ENCODE data around the gene APH1A.
"Not testable (repeated sequence)": the region's sequence is repeated elsewhere in the genome, so short reads cannot be mapped to it uniquely, and the experiment has no call there.

Gene APH1A

DNA sequence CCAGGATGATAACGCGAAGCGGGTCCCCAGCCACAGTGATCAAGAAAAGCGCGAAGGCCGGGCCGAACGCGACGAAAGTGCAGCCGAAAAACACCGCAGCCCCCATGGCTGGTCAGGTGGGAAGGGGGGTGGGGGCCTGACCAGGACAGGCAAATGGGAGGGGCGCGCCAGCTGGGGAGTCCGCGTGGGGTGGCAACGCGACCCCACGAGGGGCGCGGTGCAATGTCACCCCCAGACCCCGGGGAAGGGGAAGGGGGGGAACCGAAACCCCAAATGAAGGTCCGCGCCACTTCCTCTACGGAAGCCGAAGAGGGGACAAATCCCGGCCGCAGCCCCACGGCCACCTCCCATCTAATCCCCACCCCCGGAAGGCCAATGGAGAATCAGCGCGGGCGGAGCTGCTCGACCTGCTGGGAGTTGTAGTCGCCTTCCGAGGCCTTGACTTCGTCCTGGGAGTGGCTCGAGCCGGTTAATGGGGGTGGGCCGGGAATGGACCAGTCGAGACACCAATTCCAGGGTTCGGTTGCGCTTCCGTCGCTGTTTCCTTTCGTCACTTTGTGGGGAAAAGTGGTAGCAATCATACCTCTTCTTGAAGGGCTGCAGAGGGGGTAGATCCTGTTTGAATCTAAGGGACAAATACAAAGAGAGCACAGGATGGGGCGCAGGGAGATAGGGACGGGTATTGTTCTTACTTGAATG, at the start of gene APH1A:
Gene APH1A (minus strand): TSS at position 312 of the 699 bp plus-strand sequence. CDS start 206 bp downstream, at position 106.
- DNase-seq (ENCODE audit: low read depth, low spot score), result peak; percentile 76
- peak within 1 kb of the TSS; percentile 83 for H3K27ac ChIP-seq

DNA sequence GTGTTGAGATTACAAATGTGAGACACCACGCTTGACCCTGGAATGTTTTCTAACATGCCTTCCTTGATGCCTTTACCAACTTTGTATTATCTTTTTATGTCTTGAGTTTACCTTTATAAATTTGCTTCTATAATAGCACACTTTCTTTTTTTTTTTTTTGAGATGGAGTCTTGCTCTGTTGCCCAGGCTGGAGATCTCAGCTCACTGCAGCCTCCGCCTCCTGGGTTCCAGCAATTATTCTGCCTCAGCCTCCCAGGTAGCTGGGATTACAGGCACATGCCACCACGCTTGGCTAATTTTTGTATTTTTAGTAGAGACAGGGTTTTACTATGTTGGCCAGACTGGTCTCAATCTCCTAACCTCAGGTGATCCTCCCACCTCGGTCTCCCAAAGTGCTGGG, 45.9 kb upstream of the APH1A start:
- DNase-seq (ENCODE audit: low read depth, low spot score); H3K27ac ChIP-seq: not testable (repeated sequence)

DNA sequence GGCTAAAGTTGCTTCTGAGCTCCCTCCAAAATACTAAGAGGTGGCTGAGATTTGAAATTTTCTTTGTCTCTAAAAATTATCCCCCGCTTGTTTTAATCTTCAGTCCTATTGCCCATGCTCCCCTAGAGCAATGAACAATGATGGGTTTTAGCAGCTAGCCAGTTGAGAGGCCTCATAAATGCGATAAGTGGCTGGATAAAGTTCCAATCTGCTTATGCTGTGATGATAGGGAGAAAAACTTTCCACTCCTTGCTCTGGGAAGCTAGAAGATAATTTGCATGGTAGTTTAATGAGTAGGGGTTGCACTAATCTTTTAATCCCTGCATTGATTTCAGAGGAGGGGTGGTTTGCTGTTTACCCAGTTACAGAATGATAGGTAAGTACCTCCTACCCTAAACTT, 42.9 kb upstream of the APH1A start:
- no peak for DNase-seq (ENCODE audit: low read depth, low spot score)

DNA sequence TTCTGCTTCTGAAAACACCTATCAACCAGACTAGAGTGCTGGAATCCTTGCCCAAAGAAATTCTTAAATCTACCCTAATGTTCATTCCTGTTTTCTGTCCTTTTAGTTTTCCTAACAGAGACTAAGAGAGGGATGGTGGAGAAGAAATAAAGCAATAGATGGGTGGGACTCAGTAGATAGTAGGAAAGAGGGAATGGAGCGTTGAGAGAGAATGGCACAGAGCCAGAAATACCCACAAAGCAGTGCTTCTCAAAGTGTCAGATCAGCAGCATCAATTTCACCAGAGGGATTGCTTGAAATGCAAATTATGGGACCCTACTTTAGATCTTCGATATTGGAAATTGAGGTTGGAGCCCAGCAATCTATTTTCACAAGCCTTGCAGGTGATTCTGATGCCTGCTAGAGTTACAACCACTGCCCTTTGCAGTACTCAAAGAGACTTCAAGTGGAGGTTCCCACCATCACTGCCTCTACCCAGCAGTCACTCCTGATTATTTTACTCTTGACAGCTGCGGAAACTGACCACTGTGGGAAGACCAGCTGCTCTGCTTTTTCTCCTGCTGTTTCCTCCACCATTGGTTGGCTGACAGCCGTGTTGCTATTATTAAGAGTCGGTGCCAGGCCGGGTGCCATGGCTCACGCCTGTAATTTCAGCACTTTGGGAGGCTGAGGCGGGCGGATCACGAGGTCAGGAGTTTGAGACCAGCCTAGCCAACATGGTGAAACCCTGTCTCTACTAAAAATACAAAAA, 41.1 kb upstream of the APH1A start:
- H3K27ac ChIP-seq, result no peak overlapping the region
- DNase-seq (ENCODE audit: low read depth, low spot score), result no peak

More for the DNA sequence above, 42.9 kb upstream of the APH1A start:
- no peak overlapping the region for H3K27ac ChIP-seq

DNA sequence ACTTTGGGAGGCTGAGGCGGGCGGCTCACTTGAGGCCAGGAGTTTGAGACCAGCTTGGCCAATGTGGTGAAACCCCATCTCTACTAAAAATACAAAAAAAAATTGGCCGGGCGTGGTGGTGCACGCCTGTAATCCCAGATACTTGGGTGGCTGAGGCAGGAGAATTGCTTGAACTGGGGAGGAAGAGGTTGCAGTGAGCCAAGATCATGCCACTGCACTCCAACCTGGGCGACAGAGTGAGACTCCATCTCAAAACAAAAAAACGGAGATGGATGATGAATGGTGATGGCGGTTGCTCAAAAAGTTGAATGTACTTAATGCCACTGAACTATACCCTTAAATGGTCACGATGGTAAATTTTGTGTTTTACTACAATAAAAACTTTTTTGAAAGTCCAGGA, 39.8 kb upstream of the APH1A start:
- not testable (repeated sequence) for DNase-seq (ENCODE audit: low read depth, low spot score)

DNA sequence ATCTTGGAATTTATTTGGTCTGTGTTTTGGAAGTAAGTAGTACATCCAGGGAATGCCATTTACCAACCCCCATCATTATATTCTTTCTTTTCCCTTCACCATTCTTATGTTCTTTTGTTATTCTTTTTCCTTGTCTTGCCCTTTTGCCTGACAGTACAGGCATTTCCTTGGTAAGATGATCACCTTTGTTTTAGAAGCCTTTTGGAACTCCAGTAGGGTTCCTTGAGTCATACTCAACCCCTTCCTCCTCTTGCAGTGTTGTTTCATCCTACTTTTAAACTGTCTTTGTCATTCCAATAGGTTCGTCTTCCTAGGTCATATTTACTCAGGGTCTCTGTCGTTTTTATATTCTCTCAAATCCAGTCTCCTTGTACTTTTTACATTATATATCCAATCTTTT, 34.1 kb upstream of the APH1A start:
- no peak for DNase-seq (ENCODE audit: low read depth, low spot score)
- no peak overlapping the region for H3K27ac ChIP-seq

More for the DNA sequence above, 39.8 kb upstream of the APH1A start:
- H3K27ac ChIP-seq, result not testable (repeated sequence)

DNA sequence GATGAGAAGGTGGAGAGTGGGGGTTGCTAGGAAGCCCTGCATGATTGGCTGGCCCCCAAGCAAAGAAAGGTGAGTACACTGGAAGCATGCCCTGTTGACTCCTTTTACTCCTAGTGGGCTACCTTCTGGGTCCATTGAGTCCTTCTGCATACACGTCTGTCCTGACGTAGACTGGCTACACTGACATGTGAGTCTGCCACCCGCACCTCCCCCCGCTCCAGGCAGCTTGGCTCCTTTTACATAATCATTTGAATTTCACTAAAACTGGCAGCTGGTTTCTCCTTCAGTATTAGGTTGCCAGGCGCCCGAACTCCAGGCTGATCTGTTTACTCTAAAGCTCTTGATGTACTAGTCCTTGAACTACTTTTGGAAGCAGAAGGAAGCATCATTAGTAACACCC, 33.5 kb upstream of the APH1A start:
- no peak for DNase-seq (ENCODE audit: low read depth, low spot score)
- H3K27ac ChIP-seq, result no peak overlapping the region

DNA sequence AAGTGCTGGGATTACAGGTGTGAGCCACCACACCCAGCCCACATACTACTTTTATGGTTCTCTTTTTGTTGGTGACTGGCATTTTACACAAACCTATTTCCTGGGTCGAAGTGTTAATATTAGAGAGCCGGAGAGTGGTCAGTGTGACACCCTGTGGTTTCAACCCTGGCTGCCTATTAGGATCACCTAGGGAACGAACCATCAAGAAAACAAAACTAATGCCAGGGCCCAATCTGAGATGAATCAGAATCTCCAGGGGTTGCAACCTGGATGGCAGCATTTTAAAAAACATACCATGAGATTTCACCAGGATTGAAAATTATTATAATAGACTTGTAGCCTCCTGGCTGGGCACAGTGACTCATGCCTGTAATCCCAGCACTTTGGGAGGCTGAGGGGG, 30.9 kb upstream of the APH1A start:
- no peak overlapping the region for H3K27ac ChIP-seq
- no peak for DNase-seq (ENCODE audit: low read depth, low spot score)

DNA sequence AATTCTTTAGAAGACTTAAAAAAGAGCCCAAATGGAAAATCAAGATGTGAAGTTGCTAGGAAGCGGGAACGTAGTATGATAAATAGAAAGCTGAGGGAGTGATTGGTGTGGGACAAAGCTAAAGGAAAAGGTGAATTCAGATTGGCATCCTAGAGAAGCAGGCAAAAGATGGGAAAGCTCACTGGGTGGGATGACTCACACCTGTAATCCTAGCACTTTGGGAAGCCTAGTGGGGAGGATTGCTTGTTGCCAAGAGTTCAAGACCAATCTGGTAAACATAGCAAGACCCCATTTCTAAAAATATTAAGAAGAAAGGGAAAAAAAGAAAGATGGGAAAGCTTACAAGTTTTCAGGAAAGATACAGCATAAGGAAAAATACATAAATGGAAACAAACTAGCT, 26.7 kb upstream of the APH1A start:
- no peak for DNase-seq (ENCODE audit: low read depth, low spot score)
- H3K27ac ChIP-seq, result no peak overlapping the region

DNA sequence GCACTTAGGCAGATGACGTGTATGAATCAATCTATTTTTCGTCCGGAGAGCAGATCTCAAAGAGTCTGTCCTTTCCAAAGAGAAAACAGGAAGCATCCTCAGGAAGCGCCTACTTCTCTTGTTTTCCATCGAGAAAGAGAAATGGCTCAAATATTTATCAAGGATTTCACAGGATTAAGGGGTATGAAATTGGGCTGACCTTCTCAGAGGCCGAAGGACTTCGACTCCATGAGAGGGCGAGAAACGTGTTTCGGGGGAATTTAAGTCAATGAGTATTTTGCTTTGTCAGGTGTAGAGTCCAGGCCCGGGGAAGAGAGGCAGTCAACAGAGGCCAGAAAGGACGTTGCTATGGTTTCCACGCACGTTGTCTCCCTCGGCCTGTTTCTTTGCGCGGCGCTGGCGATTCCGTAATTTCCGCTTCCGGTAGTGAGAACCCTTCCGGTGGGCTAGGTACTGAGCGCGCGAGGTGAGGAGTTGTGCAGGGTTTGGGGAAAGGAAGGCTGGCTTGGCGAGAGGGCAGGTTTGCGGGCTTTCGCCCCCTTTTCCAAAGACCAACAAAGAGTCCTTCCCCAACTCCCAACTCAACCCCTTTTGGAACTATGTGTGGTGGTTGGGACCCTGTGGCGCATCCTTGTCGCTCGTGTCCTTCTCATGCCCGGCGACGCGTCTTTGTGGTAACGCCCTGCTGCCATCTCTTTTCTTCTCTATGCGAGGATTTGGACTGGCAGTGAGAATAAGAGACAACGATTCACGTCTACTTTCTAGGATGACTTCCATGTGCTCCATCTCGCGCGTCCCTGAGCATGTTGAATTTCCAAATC, 24.8 kb upstream of the APH1A start, which contains the start of gene MRPS21:
Gene MRPS21 (plus strand): TSS at position 429 of the 821 bp plus-strand sequence. CDS start 506 bp downstream, outside the sequence.
- no peak for DNase-seq (ENCODE audit: low read depth, low spot score)
- peak within 1 kb of the TSS; percentile 47 for H3K27ac ChIP-seq

DNA sequence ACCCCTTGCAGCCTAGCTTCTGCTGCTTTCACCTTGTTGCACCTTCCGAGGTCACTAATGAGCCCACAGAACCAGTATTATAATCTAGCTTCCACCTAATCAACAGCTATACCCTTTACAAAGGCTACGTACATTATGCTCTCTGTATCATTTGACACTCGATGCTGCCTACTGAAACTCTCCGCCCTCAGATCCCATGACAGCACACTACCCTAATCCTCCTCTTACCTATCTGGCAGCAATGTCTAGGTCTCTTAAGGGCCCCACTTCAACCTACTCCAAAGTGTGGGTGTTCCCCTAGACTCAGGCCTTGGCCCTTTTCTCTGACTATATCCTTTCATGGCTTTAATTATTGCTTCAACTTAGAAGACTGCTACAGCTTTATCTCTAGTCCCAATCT, 20.0 kb upstream of the APH1A start:
- no peak for DNase-seq (ENCODE audit: low read depth, low spot score)
- no peak overlapping the region for H3K27ac ChIP-seq

DNA sequence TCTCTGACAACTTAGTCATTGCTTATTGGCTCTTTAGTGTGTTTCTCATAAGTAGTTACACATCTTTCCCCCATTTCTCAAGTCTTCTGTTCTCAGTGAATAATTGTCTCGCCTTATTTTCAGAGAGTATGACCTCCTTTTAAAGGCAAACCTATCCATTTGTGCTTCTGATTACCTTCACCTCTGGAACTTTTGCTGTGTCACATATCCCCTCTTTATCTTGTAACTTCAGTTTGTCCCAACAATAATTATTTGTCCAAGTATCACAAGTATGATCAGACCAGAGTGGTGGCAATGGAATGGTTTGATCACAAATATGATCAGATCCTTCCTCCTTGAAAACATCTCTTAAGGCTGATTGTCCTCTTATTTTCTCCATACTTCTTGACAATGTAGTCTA, 19.6 kb upstream of the APH1A start:
- DNase-seq (ENCODE audit: low read depth, low spot score), result no peak
- no peak overlapping the region for H3K27ac ChIP-seq

DNA sequence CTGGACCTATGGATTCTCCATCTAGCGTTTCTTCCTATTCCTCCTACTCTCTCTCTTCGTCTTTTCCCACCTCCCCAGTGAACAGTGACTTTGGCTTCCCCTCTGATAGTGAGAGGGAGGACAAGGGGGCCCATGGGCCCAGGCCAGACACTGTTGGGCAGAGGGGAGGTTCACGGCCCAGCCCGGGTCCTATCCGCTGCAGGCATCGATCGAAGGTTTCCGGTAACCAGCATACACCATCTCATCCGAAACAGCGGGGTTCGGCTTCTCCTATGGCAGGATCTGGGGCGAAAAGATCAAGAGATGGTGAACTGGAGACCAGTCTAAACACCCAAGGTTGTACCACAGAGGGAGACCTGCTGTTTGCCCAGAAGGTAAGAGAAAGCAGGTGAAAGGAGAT, 14.4 kb upstream of the APH1A start:
- H3K27ac ChIP-seq, result no peak overlapping the region
- no peak for DNase-seq (ENCODE audit: low read depth, low spot score)

DNA sequence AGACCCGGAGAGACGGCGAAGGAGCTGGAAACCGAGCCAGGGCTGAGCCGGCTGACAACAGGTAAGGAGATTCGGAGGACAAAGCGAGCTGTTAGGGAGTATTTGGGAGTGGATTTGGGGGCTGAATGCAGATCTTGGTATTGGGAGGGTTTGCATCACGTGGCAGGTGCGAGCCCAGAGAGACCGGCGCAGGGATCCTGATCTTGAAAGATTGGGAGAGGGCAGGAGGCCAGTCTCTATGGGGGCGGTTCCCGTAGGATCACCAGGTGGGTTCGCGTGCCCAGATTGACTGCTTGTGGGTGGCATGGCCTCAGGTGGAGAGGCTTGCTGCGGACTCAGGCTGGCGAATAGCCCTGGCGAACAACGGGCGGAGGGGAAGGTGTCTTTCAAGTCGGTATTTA, 13.7 kb upstream of the APH1A start:
- DNase-seq (ENCODE audit: low read depth, low spot score), result no peak
- peak overlapping the region; percentile 88 for H3K27ac ChIP-seq

DNA sequence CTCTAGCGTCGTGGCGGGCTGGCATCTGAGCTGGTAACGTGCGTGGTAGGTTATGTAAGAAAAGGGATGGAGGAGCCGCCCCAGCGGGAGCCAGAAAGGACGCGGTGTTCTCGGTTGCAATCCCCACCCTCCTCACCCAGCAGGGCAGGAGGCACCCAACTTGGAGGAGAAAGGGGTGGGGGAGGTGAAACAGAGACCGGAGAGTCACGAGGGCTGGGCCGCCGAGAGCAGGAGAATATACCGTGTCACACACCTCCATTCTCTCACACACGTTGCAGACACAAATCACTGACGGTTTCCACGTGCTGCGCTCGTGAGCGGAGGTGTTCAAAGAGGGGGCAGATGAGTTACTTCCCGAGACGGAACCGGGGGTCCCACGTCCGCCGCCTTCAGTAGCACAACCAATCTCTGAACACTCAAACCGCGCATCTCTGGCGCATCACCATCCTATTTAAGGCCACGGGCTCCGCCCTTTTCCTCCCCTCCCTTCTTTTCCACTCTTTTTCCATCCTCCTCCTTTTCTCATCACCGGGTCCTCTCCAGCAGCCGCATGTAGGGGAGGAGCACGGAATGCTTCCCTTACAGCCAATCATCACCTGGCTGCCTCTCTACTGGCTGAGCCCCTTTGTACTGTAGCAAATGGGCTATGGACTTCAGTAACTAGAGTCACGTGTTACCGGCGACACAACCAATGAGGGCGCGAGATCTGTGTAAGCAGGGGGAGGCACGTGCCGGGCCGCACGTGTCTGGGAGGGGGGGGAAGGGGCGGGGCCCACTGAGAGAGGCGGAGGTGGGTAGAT, 13.1 kb upstream of the APH1A start, which contains the start of gene CIART:
Gene CIART (plus strand): TSS at position 797 of the 800 bp plus-strand sequence. CDS start 714 bp downstream, outside the sequence.
- H3K27ac ChIP-seq, result peak within 1 kb of the TSS; percentile 88
- DNase-seq (ENCODE audit: low read depth, low spot score), result peak; percentile 96

DNA sequence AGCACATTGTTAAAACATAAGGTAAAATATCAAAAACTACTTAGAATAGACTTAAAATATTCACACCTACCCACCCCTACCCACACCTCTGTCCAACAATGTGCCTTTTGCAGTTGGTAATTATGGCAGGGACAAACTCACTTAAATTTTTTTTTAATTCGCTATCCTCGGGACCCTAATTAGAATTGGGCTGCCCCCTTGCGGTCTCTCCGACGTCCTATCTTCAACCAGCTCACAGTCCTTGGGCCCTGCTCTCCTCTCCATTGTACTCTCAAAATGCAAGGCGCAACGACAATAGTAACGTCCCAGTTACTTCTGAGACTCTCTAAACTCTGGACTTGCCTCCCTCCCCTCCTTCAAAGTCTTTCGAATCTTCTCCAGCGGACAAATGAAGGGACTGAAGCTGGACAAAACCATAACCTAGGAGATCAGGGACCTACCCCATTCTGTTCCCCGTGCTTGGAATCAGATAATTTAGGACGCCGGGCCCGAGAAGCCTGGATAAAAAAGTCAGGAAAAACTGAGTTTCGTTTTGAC, 12.5 kb upstream of the APH1A start:
- no peak for DNase-seq (ENCODE audit: low read depth, low spot score)
- H3K27ac ChIP-seq, result peak overlapping the region; percentile 88

DNA sequence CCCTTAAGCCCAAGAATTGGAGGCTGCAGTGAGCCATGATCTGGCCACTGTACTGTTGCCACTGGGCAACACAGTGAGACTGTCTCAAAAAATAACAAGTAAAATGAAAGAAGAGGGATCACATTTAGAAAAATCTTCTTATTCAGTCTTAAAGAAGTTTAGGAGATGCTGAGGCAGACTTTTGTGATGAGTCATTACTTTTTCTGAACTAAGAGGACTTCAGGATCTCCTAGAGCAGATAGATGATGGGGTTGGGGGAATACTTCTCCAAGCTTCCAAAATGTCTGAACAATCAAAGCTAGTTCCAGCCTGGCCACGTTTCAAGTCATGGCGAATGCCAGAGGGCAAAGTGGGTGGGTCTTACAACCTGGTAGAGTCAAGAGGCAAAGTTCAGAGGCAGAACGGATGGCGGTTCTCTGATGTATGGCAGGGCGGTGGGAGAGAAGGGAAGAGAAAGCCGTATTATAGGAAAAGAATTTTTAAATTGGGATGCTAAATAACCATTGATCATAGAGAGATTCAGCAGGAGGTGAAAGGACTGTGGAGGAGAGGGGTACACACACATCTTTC, 11.4 kb upstream of the APH1A start:
- H3K27ac ChIP-seq, result no peak overlapping the region
- DNase-seq (ENCODE audit: low read depth, low spot score), result no peak

DNA sequence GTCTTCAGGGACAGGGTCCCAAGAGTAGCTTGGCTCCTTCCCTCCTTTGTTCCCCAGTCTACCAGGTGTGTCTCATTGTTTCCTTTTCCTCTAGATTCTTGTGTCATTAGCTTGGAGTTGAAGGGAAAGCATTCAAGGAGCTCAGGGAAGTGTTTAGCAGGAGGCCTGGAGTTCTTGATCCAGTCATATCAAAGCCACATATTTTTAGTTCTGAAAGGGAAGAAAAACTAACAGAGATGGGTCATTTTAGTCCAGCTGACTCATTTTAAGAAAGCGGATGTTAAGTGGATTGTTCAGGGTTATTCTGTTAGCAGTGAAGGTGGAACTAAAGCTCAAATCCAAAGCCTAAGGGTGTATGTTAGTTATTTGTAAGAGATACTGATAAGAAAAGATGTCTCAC, 4.5 kb upstream of the APH1A start:
- H3K27ac ChIP-seq, result no peak overlapping the region
- no peak for DNase-seq (ENCODE audit: low read depth, low spot score)

DNA sequence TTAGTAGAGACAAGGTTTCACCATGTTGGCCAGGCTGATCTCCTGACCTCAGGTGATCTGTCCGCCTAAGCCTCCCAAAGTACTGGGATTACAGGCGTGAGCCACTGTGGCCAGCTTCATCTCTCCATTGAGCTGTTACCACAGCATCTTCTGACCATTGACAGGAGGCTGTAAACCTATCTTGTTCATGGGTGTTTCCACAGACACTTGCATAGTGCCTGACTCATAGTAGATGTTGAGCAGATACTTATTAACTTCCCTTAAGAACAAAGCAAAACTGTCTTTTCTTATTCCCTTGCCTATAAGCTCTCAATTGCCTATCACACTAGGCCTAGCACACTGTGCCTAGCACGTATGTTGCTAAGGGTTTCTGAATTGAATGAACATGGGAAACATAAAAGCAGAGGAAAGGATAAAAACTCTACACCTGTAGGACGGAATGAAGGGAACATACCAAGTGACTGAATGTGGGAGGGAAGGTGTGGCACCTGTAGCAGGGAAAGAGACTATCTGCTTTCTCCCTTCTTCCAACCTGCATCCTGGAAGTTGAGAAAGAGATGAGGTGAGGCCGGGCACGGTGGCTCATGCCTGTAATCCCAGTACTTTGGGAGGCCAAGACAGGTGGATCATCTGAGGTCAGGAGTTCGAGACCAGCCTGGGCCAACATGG, 2.6 kb upstream of the APH1A start:
- peak overlapping the region; percentile 37 for H3K27ac ChIP-seq
- DNase-seq (ENCODE audit: low read depth, low spot score), result no peak
